NCI-H1436 (cell line): ENCODE measurements around the gene ZNF774.
"Not testable (repeated sequence)": the region's sequence is repeated elsewhere in the genome, so short reads cannot be mapped to it uniquely, and the experiment has no call there.

Experiments
- DNase-seq: peaks from one replicate; lab custom pipeline; 2025; lab: John Stamatoyannopoulos, UW

ZNF774 gene

DNA sequence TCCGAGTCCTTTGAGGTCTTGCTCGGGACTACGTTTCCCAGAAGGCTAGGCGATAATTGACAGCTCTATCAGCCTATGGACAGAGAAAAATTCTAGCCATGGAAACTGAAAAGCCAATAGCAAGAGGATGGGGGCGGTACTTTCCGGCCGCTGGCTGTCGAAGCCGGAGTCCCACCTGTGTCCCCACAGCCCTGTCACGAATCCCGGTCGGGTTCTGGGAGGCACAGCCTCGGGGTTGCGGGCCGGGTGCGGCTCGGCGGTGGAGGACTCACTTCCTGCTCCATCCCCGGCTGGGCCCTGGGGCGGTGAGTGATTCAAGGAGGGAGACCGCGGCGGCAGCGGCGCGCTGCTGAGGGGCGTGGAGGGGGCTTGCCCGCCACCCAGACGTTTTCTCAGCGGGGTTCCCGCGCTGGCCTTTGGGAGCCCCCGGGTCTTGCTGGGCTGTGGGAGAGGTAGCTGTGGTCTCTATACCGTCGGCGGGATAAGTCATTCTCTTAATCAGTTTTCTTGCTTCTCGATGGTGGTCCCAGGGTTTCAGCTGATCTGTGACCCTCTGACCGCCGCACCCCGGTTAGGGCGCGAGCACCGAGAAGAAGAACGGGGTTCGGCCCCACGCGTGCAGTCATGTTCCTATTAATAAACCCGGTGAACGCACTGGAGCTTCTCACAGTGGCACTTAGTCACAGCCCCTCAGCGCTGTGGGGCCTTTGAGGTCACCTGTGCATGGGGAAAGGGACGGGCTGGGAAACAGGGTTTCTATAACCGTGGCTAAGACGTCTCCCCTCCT lies at the start of gene ZNF774:
Gene ZNF774 (plus strand): TSS at position 178 of the 787 bp plus-strand sequence. CDS start 2,377 bp downstream, outside the sequence.
- peak; percentile 93 for DNase-seq

DNA sequence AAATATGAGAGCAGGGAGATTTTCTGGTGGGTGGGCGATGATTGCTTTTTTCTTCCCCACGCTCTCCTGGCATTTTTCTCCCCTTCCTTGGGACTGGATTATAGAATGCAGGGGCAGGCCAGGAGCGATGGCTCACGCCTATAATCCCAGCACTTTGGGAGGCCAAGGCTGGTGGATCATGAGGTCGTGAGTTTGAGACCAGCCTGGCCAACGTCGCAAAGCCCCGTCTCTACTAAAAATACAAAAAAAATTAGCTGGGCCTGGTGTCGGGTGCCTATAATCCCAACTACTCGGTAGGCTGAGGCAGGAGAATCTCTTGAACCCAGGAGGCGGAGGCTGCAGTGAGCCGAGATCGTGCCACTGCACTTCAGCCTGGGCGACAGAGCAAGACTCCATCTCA lies 46.7 kb upstream of the ZNF774 start:
- DNase-seq: not testable (repeated sequence)

DNA sequence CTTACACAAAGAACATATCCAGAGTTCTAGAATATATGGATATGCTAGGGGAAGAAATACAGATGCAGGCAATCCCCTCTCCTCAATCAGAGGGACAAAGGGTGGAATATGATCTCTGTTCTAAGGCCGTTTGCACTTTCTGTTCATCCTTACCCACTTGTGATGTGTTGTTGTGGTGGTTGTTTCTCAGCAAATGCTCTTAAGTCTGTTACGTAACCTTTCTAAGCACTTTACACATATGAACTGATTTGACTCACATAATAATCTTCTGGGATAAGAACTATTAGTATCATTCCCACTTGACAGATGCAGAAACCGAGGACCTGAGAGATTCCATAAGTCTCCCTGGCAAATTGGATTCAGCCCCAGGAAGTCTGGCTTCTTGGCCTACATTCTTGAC lies 46.2 kb upstream of the ZNF774 start:
- DNase-seq: no peak

DNA sequence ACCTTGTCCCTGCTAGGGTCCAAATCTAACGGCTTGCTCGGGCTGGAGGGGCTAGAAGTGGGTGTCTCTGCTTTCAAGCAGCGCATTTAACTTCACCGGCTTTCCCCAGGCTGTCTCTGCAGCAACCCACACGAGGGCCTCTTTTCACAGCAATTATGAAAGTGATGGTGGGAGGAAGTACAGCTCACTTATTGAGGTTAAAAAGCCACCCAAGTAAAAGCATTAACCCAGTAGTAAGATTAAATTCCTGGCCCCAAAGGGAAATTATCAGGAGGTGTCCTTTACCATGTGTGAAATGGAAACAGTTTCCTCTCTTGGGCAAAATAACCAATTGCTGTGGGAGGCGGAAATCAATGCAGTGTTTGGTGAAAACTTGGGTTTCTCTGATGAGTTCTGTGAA lies 45.5 kb upstream of the ZNF774 start:
- DNase-seq: no peak

DNA sequence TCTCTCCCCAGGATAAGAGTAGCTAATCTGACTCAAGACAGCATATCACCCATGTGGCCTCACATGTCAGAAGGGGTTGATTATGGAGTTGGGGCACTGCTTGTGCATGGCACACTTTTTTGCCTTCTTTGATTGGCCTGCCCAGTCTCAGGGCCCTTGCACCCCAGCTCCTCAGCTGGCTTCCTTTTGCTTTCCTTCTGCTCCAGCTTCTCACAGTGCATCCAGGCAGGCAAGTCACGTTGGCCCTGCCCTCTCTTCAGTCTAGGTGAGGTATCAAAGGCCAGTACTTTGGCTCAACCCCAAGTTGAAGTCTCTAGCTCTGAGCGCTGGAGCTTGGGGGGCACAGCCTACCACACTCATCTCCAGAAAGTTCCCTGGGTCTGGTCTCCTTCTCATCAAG lies 44.4 kb upstream of the ZNF774 start:
- DNase-seq: no peak

DNA sequence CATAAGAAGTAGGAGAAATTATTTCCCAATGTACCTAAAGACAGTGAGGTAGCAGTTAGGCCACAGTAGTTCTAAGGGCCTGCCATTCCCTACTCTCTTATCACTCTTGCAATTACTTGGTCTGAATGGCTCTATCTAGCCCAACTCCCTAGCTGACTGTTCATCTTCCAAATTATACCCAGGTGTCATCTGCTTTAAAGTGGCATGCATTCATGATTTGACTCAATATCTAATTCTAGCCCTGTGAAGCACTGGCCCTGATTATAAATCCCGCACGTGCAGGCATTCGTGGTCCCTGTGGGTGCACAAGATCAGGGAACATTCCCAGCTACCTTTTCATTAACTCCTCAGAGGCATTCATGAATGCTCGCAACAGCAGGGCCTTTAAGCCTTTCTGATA lies 43.1 kb upstream of the ZNF774 start:
- DNase-seq: no peak

DNA sequence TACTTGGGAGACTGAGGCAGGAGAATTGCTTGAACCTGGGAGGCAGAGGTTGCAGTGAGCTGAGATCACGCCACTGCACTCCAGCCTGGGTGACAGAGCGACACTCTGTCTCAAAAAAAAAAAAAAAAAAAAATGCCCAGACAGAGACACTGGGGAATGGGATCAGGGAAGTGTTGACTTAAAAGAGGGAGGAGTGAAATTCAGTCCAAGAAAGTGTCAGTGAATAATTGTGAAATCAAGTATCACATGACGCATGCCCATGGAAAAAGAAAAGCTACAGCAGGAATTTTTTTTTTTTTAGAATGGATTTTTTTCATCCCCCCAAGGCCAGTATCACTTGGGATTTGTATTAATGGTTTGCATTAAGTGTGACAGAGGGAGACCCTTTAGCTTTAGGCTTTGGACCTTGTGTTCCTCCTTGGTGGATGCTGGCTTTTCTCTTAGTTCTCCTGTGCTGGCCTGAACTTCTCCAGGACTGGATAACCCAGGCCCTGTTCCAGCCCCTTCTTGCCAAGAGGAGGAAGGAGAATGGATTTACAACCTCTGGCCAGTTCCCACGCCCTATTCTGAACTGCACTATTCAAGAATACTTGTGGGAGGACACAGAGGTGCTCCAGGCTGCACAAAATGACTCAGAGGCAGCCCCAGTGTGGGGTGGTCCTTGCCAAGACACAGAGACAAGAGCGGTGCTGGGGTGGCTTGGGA lies 36.7 kb upstream of the ZNF774 start:
- DNase-seq: no peak

DNA sequence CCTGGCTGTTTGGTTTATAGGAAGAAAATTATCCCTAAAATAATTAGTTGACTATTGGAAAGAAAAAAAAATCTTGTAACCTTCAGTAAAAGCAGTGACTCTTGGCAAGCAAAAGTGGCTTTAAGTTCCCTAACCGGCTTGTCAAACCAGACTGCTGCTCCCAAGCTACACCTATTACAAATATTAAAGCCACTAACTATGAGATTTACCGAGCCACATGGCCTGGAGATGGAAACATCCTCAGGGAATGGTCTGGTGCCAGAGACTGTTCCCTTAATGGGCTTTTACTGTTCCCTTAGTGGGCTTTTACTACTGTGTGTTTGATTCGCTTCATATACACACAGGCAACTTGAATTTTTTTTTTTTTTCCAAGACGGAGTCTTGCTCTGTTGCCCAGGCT lies 35.9 kb upstream of the ZNF774 start:
- DNase-seq: no peak

DNA sequence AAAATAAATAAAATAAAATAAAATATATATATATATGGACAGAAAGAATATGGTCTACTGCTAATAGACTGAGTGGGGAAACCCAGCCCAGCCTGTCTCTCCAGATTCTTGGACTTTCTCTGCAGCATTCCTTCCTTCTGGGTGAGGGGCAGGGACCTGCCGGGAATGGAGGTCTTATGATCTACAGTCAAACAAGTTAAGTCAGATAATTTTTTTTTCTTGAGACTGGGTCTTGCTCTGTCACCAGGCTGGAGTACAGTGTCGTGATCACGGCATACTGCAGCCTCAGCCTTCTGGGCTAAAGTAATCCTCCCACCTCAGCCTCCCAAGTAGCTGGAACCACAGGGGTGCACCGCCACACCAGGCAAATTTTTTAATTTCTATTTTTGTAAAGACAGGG lies 33.5 kb upstream of the ZNF774 start:
- DNase-seq: no peak

DNA sequence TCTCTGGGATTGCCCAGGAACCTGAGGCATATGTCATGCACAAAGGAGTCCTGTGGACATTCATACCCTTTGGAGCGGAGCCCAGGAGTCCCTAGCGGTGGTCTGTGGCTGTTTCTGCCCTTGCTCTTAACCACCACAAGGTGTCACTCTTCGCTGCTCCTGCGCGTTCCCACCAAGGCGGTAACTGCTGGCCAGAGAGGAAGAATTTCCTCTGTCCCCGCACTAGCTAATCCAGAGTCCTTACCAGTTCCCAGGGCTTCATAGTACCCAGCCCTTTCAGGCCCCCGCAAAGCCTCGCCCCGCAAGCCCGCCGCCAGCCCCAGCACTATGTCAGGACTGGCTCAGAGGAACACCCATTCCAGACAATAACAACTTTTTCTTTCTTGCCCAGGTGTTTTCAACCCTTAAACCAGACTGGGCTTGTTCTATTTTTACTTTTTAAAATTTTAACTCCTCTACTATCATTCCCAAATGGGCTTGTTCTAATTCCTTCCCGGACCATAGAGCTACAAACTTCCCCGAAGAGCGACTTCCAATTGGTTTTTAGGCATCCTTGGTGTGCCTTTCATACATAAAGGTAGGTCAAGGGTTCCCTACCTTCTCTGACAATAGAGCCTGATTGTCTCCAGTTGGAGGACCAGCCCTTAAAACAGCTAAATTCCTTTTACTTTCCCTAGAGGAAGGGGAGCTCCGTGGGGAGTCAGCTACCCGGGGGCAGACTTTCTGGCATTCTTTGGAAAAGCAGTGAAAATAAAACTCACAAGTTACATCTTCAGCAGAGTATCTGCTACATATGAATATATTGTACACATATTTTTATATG lies 31.8 kb upstream of the ZNF774 start:
- peak; percentile 73 for DNase-seq

DNA sequence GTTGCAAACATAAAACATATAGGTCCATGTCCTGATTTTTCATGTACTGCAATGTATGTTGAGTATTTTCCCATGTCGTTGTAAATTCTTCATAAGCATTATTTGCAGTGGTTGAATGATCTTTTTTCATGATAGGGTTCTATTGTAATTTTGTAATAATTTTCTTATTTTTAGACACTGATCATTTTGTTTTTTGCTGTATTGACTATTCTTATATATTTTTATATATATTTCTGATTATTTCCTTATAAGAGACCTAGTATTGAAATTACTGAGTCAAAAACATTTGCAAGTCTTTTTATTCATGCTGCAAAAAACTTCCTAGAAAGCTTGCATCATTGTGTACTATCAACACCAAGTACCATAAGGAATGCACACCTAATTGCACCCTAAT lies 31.2 kb upstream of the ZNF774 start:
- DNase-seq: no peak

DNA sequence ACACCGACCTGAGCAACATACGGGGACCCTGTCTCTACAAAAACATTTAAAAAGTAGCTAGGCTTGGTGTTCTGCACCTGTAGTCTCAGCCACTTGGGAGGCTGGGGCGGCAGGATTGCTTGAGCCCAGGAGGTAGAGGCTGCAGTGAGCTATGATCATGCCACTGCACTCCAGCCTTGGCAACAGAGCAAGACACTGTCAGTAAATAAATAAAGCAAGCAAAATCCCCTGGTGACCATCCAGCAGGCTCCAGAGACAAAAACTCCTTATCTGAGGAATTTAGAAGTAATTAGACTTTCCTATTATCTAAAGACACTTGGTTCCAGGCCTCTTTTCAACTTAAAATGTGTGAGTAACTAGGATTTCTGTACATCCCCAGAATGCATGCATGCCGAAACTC lies 29.5 kb upstream of the ZNF774 start:
- no peak for DNase-seq

DNA sequence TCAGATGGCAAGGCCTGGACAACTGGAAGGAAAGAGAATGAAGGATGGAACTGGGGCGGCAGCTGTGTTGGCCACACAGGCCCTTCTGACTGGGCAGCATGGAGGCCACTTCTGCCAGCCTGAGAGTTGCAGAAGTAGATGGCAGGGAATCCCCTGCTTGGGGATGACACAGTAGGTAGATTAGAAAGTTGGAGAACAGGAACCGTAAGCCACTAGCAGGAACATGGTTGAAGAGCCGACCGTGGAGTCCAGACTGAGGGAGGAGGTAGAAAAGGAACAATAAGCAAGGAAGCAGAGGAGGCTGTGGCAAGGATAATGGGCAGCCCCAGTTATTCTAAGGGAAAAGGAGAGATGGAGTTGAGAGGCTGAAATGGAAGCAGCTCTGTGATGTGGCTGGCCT lies 26.4 kb upstream of the ZNF774 start:
- DNase-seq: no peak

DNA sequence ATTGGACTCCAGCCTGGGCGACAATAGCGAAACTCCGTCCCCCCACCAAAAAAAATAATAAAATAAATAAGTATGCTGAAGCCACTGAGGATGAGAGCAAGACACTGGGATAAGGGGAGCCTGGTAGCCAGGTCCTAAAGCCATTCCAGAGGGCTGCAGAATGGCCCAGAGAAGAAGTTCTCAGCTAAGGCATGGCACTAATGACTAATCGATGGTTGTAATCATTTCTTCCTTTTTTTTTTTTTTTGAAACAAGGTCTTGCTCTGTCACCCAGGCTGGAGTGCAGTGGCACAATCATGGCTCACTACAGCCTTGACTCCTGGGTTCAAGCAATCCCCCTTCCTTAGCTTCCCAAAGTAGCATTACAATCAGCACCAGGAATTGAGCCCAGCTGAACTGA lies 25.6 kb upstream of the ZNF774 start:
- DNase-seq: no peak

DNA sequence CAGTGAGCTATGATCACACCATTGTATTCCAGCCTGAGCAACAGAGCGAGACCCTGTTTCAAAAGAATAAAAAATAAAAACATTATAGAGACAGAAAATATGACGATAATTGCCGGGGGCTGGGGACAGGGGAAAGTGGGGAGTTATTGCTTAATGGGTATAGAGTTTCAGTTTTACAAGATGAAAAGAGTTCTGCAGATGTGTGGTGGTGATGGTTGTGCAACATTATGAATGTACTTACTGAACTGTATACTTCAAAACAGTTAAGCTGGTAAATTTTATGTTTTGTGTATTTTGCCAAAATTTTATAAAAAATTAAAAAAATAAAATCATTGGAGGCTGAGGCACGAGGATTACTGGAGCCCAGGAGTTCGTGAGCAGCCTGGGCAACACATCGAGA lies 24.8 kb upstream of the ZNF774 start:
- DNase-seq: no peak

DNA sequence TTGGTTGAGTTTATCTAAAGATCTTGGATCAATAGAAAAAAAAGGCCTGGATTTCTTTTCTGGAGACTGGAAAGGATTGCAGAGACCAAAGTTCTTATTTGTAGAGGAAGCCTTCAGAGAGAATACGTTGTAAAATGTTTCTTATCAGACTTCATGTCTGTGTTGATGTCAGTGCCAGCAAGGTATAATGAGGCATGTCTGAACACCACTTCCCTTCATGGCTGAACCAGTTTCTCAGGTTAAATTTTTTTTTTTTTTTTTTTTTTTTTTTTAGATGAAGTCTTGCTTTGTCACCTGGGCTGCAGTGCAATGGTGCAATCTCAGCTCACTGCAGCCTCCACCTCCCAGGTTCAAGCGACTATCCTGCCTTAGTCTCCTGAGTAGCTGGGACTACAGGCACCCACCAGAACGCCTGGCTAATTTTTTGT lies 17.8 kb upstream of the ZNF774 start:
- no peak for DNase-seq

DNA sequence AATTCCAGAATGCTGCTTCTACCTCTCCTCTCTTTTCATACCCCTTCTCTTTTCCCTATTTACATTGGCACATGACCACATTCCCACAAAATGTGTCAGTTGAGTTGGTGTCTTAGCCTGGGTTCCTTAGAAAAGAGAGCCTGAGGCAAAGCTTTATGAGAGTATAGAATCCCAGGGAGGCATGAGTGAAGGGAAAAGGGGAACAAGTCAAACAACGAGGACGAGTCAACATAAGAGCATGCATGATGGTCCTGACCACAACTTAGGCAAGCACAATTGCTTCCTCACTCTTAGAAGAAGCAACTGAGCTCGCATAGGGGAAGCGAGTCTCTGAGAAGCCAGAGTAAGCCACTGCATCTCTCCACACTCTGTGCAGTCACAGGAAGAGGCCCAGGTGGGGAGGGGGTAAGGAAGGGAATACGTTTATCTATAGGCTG lies 15.4 kb upstream of the ZNF774 start:
- no peak for DNase-seq

DNA sequence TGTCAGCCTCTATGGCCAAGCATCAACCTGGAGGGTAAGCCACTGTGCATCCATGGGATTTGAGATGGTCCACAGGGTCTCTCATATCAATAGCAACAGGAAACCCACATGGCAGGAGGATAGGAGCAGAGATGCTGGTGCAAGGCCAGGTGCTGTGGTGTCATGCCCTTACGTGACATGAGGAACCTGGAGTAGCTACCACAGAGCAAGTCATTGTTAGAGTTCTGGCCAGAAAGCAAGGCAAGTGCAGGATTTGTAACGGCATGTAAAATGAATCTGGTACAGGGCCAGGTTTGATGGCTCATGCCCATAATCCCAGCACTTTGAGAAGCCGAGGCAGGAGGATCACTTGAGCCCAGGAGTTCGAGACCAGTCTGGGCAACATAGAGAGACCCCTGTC lies 14.8 kb upstream of the ZNF774 start:
- no peak for DNase-seq

DNA sequence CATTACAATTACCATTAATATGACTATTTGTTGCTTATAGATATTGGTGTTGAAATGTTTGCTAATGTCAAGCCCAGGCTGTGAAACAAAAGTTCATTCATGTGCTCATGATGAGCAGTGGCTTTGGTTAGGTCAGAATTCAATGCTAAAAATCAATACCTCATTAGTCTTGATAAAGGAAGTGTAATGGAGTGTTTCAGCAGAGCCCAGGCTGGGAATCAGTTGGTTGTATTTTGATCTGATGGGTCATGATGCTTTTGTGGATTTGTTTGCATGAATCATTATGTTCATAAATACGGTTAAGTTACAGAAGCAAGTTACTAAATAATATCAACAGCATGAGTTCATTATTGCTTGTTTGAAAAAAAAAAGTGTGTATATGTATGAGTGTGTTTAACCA lies 13.6 kb upstream of the ZNF774 start:
- DNase-seq: no peak

DNA sequence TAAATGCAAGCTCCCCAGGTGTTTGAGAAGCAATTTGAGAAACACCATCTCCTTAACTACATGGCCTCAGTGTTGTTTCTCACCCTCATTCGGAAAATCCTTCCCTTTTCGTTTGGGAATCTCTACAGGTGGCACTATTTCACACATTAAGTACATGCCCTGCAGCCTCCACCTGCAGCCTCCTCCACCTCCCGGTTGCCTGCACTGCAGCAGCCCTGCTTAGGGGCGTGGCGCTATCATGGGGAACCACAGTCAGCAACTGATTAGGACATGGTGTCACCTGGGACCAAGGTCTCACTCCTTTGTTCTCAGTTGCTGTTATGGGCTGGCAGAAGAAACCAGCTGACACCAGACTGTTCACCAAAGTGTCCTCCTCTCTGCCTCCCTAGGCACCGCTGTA lies 11.7 kb upstream of the ZNF774 start:
- no peak for DNase-seq

DNA sequence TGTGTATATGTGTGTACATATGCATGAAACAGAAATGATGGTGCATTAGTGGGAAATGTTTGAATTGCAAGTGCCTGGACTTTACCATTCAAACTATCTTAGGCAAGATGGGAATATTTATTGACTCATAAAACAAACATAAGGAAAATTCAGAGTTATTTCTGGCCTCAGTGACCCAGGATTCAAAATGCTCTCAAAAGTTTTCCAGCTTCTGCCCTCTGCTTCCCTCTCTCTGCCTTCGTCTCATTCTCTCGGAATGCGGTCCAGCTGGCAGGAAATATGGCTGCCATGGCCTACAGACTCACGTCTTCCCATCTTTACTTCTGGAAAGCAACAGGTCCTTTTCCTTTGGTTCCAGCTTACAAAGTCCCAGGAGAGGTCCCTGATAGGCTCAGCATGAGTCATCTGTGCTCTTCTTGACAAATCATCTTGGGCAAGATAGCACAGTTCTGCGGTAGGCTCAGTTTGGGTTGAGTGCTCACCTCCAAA lies 8.7 kb upstream of the ZNF774 start:
- no peak for DNase-seq

DNA sequence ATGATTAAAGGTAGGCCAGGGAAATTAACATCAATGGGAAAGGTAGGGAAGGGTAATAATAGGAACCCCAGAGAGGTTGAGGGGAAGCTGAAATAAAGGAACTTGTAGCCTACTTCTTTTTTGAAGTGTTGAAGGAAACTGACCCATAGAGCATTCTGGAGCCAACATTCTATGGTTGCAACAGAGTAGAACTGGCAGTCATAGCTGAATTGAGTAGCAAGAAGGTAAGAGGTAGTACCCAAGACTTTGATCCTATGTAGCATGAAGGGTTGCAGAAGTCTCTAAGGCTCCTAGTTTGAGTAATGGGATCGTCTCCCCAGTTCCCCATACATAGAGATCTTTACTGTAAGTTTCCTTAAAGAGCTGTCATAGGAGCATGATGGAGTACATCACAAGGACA lies 7.4 kb upstream of the ZNF774 start:
- no peak for DNase-seq

DNA sequence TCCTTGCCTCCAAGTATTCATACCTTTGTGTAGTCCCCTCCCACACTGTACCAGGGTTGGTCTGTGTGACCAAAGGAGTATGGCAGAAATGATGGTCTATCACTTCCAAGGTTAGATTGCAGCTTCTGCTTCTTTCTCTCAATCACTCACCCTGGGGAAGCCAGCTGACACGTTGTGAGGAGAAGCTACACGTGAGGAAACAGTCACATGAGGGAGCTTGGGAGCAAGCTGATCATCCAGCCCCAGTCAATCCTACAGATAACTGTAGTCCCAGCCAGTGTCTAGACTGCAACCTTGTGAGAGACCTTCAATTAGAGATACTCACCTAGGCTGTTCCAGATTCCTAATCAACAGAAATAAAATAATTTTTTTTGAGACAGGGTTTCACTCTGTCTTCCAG lies 6.2 kb upstream of the ZNF774 start:
- DNase-seq: no peak
